HEK293T (cell line): ENCODE measurements around the gene HDAC9.
"Not testable (repeated sequence)": the region's sequence is repeated elsewhere in the genome, so short reads cannot be mapped to it uniquely, and the experiment has no call there.

ENCODE experiments used
- CTCF ChIA-PET: fragments of 350-600 bp; formaldehyde crosslinking; extraction: SDS; loops from one replicate; lab custom pipeline; 2021; ENCODE audit warnings: antibody characterized with exemption, inconsistent platforms; lab: Yijun Ruan, JAX
- POLR2A ChIA-PET: fragments of 350-600 bp; formaldehyde crosslinking; extraction: SDS; loops from one replicate; lab custom pipeline; 2020; ENCODE audit warnings: antibody characterized with exemption, inconsistent platforms; lab: Yijun Ruan, JAX
- DNase-seq: peaks from one replicate; pipeline ENCODE4 v3.0.0; 2012; ENCODE audit warnings: mixed read lengths; ENCODE audit errors: extremely low spot score
- ARNT ChIP-seq: fragments of 450-650 bp; IDR thresholded peaks from 2 replicates; pipeline ENCODE4 v1.6.1; 2017; ENCODE audit warnings: mild to moderate bottlenecking
- BHLHE40 ChIP-seq: fragments of 450-650 bp; IDR thresholded peaks from 2 replicates; pipeline ENCODE4 v1.6.1; 2016; ENCODE audit warnings: mild to moderate bottlenecking, moderate library complexity, borderline replicate concordance
- CTBP1 ChIP-seq: fragments of 450-650 bp; IDR thresholded peaks from 2 replicates; pipeline ENCODE4 v1.6.1; 2016; ENCODE audit warnings: borderline replicate concordance
- ELF4 ChIP-seq: fragments of 450-650 bp; IDR thresholded peaks from 2 replicates; pipeline ENCODE4 v1.6.1; 2017; ENCODE audit warnings: antibody characterized with exemption
- FOXA1 ChIP-seq: fragments of 450-650 bp; IDR thresholded peaks from 2 replicates; pipeline ENCODE4 v1.6.1; 2016; ENCODE audit warnings: mild to moderate bottlenecking
- FOXK2 ChIP-seq: fragments of 450-650 bp; IDR thresholded peaks from 2 replicates; pipeline ENCODE4 v1.6.1; 2016; ENCODE audit warnings: mild to moderate bottlenecking
- FOXM1 ChIP-seq: fragments of 450-650 bp; IDR thresholded peaks from 2 replicates; pipeline ENCODE4 v1.6.1; 2017; ENCODE audit warnings: mild to moderate bottlenecking, borderline replicate concordance
- HDGF ChIP-seq: fragments of 450-650 bp; IDR thresholded peaks from 2 replicates; pipeline ENCODE4 v1.6.1; 2017; ENCODE audit warnings: antibody characterized with exemption, borderline replicate concordance
- L3MBTL2 ChIP-seq: fragments of 450-650 bp; conservative IDR thresholded peaks from 2 replicates; pipeline ENCODE4 v1.6.1; 2016; ENCODE audit warnings: mild to moderate bottlenecking
- LEF1 ChIP-seq: fragments of 450-650 bp; IDR thresholded peaks from 2 replicates; pipeline ENCODE4 v1.6.1; 2017; ENCODE audit warnings: mild to moderate bottlenecking, borderline replicate concordance
- NFRKB ChIP-seq: fragments of 450-650 bp; IDR thresholded peaks from 2 replicates; pipeline ENCODE4 v1.6.1; 2016; ENCODE audit warnings: mild to moderate bottlenecking, moderate library complexity
- PKNOX1 ChIP-seq: fragments of 450-650 bp; IDR thresholded peaks from 2 replicates; pipeline ENCODE4 v1.6.1; 2016
- SP1 ChIP-seq: fragments of 450-650 bp; IDR thresholded peaks from 2 replicates; pipeline ENCODE4 v1.6.1; 2017
- SUZ12 ChIP-seq: fragments of 450-650 bp; IDR thresholded peaks from 2 replicates; pipeline ENCODE4 v1.6.1; 2016; ENCODE audit warnings: mild to moderate bottlenecking
- TARDBP ChIP-seq: fragments of 450-650 bp; IDR thresholded peaks from 2 replicates; pipeline ENCODE4 v1.6.1; 2016
- ZNF384 ChIP-seq: fragments of 450-650 bp; IDR thresholded peaks from 2 replicates; pipeline ENCODE4 v1.6.1; 2016

Gene HDAC9

DNA sequence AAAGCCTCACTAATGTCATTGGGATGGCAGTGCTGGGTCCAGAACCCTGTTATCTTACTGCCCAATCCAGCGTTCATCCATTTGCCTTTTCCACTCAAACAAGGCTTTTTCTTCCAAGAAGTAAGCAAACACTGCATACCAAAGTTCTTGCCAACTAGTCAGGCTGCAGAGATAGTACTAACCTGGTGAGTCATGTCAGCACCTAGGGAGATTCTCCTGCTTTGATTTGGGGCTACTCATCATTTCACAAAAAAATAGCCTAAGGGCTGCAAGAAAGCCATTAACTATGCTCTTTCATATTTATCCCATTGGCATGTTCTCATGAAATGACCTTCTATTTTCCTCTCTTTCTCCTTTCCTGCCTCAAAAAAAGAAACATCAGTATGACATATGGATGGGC, 479.3 kb downstream of the HDAC9 start:
- TF ChIP-seq SUZ12: no peak
- TF ChIP-seq L3MBTL2: no peak
- TF ChIP-seq FOXA1: no peak
- no peak for TF ChIP-seq LEF1
- no peak for TF ChIP-seq BHLHE40
- no peak for TF ChIP-seq FOXM1
- TF ChIP-seq CTBP1: no peak
- no peak for TF ChIP-seq TARDBP
- TF ChIP-seq HDGF: no peak
- TF ChIP-seq ELF4: no peak
- TF ChIP-seq FOXK2: no peak
- TF ChIP-seq NFRKB: no peak
- TF ChIP-seq ZNF384: no peak
- TF ChIP-seq ARNT: no peak
- no peak for TF ChIP-seq PKNOX1
- TF ChIP-seq SP1: no peak
- CTCF ChIA-PET: no interaction called here
- POLR2A ChIA-PET: no interaction called here
- no peak for DNase-seq

DNA sequence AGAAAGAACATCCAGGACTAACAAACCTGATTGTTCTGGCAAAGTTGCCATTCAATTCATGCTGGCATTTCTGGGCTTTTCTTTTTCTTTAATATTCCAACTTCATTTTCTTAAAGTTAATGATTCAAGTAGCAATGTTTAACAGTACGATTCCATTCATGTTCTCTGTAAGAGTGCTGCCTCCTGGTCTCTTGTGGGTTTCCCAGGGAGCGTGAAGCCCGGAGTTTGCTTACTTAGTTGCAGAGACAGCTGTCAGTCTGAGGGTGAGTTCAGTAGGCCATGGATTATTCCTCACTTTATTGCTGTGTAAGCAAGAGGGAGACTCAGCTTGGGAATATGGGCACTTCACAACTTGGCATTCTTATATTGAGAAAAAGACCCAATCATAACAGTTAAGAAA, 479.7 kb downstream of the HDAC9 start:
- TF ChIP-seq PKNOX1 (no peak), ZNF384 (no peak), FOXM1 (no peak), ARNT (no peak), FOXA1 (no peak), L3MBTL2 (no peak), LEF1 (no peak), SP1 (no peak), CTBP1 (no peak), NFRKB (no peak)
- ChIA-PET POLR2A (no interaction called here), CTCF (no interaction called here)
- no peak for DNase-seq

GRCh38 chr7:18975689-18976280, 480.2 kb downstream of the HDAC9 start:
- ChIA-PET CTCF (no interaction called here), POLR2A (no interaction called here)
- DNase-seq: no peak
- TF ChIP-seq ZNF384: no peak
- TF ChIP-seq L3MBTL2: no peak
- no peak for TF ChIP-seq CTBP1
- no peak for TF ChIP-seq FOXK2

- ChIA-PET CTCF (no interaction called here), POLR2A (no interaction called here)
- TF ChIP-seq CTBP1 (no peak), SUZ12 (no peak), ARNT (no peak), LEF1 (no peak), FOXA1 (no peak), ELF4 (no peak), NFRKB (no peak), ZNF384 (no peak), L3MBTL2 (no peak), FOXM1 (no peak), SP1 (no peak), HDGF (no peak), PKNOX1 (no peak), FOXK2 (no peak), BHLHE40 (no peak), TARDBP (no peak)
- DNase-seq: no peak
Measured at GRCh38 chr7:18976715-18977471, 481.3 kb downstream of the HDAC9 start.

DNA sequence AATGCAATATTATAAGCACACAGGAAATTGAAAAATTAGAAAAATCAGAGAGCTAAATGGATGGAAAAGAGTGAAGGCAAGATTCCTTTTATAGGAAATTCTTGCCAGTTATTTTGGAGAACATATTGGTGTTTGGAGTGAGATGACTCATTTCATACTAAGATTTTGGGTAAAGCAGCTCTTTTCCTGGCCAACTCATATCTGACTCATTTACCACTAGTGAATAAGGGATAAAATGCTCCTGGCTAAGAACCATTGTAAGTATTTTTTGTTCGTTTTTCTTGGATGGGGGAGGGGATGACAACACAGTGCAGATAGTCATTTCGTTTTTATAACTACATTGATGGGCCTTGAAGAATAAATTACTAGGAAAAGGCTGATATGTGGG, 482.6 kb downstream of the HDAC9 start:
- DNase-seq: no peak
- TF ChIP-seq ELF4 (no peak), FOXA1 (no peak), SUZ12 (no peak), NFRKB (no peak), TARDBP (no peak), L3MBTL2 (no peak), ZNF384 (no peak), FOXM1 (no peak), PKNOX1 (no peak), LEF1 (no peak), CTBP1 (no peak), SP1 (no peak), ARNT (no peak), BHLHE40 (no peak), FOXK2 (no peak), HDGF (no peak)
- ChIA-PET CTCF (no interaction called here), POLR2A (no interaction called here)

- CTCF ChIA-PET, POLR2A ChIA-PET, DNase-seq: not testable (repeated sequence)
Measured at GRCh38 chr7:18990700-18991099, 495.2 kb downstream of the HDAC9 start.
